DND-41 (cell line): ENCODE results near the gene ZCCHC9.

Experiments
- ATAC-seq: fragments of 200-7000 bp; cut with Tn5 transposase; 3 replicates; pipeline ENCODE4 v1.9.1; 2021; ENCODE audit warnings: low read depth; ENCODE audit not compliant: insufficient read depth
- DNase-seq: peaks from one replicate; pipeline ENCODE4 v3.0.0-alpha.2; 2020
- H2AFZ ChIP-seq: 2 replicates; pipeline ENCODE4 v1.6.0; 2012; ENCODE audit warnings: low read depth, low read length
- H3K27ac ChIP-seq: 2 replicates; pipeline ENCODE4 v1.5.1; 2012; ENCODE audit warnings: low read length, inconsistent platforms
- H3K27me3 ChIP-seq: fragments of 200-600 bp; sonication (generic); 2 replicates; pipeline ENCODE4 v1.6.0; 2012; ENCODE audit warnings: low read length, mild to moderate bottlenecking, inconsistent platforms; ENCODE audit not compliant: insufficient read depth, poor library complexity
- H3K36me3 ChIP-seq: 2 replicates; pipeline ENCODE4 v1.5.1; 2012; ENCODE audit warnings: low read length, inconsistent platforms; ENCODE audit not compliant: insufficient read depth
- H3K4me1 ChIP-seq: 2 replicates; pipeline ENCODE4 v1.5.1; 2012; ENCODE audit warnings: mild to moderate bottlenecking, low read length; ENCODE audit not compliant: insufficient read depth
- H3K4me2 ChIP-seq: 2 replicates; pipeline ENCODE4 v1.6.0; 2012; ENCODE audit warnings: mild to moderate bottlenecking, moderate library complexity, low read length, inconsistent platforms; ENCODE audit not compliant: insufficient read depth
- H3K4me3 ChIP-seq, 2 experiments: fragments of 200-600 bp in 1 of 2; shearing (Covaris generic) in 1 of 2; 2 replicates each; pipeline ENCODE4 v1.5.1; 2012 to 2016; ENCODE audit warnings: inconsistent platforms in 2 of 2, low read length in 2 of 2, mild to moderate bottlenecking in 2 of 2, low read depth in 1 of 2, moderate library complexity in 1 of 2
- H3K79me2 ChIP-seq: 2 replicates; pipeline ENCODE4 v1.6.0; 2012; ENCODE audit warnings: low read length, inconsistent platforms; ENCODE audit not compliant: insufficient read depth
- H3K9ac ChIP-seq: 2 replicates; pipeline ENCODE4 v1.6.0; 2012; ENCODE audit warnings: low read depth, mild to moderate bottlenecking, inconsistent platforms, low read length, moderate library complexity
- H3K9me3 ChIP-seq: 2 replicates; pipeline ENCODE4 v1.5.1; 2012; ENCODE audit warnings: low read length, moderate library complexity, mild to moderate bottlenecking, inconsistent platforms; ENCODE audit not compliant: insufficient read depth, severe bottlenecking
- H4K20me1 ChIP-seq: 2 replicates; pipeline ENCODE4 v1.6.0; 2012; ENCODE audit warnings: low read length; ENCODE audit not compliant: insufficient read depth
- EZH2 ChIP-seq: IDR thresholded peaks from 3 replicates; pipeline ENCODE4 v1.6.1; 2012; ENCODE audit warnings: borderline replicate concordance, low read depth, mild to moderate bottlenecking, moderate library complexity, low read length, inconsistent platforms; ENCODE audit not compliant: severe bottlenecking
- TF ChIP-seq, protein P1 (sequence below): IDR thresholded peaks from 2 replicates; pipeline ENCODE4 v1.5.1; 2012; ENCODE audit warnings: borderline replicate concordance, low read length, moderate library complexity, mild to moderate bottlenecking; ENCODE audit not compliant: poor library complexity, severe bottlenecking; ENCODE audit errors: extremely low read depth

The ZCCHC9 gene

DNA sequence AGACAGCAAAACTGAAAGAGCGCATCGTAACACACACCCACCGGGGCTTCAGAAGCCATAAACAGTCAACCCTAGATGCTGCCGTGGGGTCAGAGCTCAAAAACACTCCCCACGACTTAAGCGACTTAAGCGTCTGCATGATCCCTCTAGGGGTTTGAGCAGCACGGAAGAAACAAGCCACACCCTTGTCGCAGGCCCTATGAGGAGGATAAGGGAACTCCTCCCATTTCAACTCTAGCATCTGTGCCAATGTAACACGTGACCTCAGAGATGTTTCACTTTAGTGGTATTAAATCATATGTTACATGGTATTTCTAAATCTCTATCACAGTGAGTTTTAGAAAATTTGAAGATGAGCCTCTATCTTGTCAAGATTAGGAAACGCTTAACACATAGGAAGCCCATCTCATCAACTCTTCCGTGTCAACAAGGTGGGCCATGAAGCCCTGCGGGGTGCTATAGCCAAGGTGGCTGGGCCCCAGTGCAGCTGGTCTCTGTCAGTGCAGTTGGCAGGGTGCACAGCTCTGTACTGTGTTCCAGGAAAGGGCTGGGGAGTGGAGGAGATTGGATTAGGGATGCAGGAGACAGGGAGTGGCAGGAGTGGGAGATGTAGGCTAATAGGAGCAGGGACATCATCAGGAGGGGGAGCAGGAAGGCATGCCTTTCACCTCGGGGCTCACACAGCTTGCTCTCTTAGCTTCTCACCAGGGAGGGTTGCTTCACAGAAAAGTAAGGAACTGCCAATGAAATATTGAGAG, 33.1 kb downstream of the ZCCHC9 start:
- Histone ChIP-seq H3K79me2 (no peaks in the 10 kb centered on the region), H3K4me2 (no peak overlapping the region), H2AFZ (no peak overlapping the region), H3K9ac (no peak overlapping the region), H3K4me3 (no peak overlapping the region), H3K27ac (no peak overlapping the region), H3K27me3 (no peaks in the 10 kb centered on the region), H3K36me3 (no peaks in the 10 kb centered on the region), H3K4me1 (no peaks in the 10 kb centered on the region), H4K20me1 (no peaks in the 10 kb centered on the region), H3K9me3 (no peaks in the 10 kb centered on the region)
- DNase-seq (no peak), ATAC-seq (no peak)
- TF ChIP-seq, protein P1, sequence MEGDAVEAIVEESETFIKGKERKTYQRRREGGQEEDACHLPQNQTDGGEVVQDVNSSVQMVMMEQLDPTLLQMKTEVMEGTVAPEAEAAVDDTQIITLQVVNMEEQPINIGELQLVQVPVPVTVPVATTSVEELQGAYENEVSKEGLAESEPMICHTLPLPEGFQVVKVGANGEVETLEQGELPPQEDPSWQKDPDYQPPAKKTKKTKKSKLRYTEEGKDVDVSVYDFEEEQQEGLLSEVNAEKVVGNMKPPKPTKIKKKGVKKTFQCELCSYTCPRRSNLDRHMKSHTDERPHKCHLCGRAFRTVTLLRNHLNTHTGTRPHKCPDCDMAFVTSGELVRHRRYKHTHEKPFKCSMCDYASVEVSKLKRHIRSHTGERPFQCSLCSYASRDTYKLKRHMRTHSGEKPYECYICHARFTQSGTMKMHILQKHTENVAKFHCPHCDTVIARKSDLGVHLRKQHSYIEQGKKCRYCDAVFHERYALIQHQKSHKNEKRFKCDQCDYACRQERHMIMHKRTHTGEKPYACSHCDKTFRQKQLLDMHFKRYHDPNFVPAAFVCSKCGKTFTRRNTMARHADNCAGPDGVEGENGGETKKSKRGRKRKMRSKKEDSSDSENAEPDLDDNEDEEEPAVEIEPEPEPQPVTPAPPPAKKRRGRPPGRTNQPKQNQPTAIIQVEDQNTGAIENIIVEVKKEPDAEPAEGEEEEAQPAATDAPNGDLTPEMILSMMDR, result no peak
- no peak for TF ChIP-seq EZH2

DNA sequence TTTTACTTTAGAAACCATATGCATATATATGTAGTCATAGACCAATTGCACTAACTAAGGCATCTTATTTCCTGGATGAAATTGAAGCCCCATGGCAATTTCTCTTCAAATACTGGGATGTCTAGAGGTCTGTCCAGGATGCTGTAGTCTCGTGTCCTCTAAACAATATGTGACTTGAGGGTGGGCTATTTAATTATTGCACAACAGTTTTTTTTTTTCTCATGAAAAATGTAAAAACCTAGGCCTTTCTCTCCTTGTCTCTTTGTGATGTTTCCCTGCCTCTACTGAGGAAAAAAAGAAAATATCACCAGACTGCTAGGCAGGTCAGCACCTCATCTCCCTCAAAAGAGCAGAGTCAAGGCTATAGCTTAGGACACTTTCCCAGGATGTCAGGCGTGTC, 34.6 kb downstream of the ZCCHC9 start:
- H3K4me3 ChIP-seq, result no peak overlapping the region
- DNase-seq, result no peak
- H3K9me3 ChIP-seq, result no peaks in the 10 kb centered on the region
- no peak for ATAC-seq
- no peaks in the 10 kb centered on the region for H3K4me1 ChIP-seq
- TF ChIP-seq, protein P1, result no peak
- no peak for TF ChIP-seq EZH2
- no peak overlapping the region for H3K9ac ChIP-seq
- no peaks in the 10 kb centered on the region for H3K27me3 ChIP-seq
- no peaks in the 10 kb centered on the region for H3K36me3 ChIP-seq
- H4K20me1 ChIP-seq, result no peaks in the 10 kb centered on the region
- no peak overlapping the region for H3K27ac ChIP-seq
- no peaks in the 10 kb centered on the region for H3K79me2 ChIP-seq
- no peak overlapping the region for H2AFZ ChIP-seq
- no peak overlapping the region for H3K4me2 ChIP-seq

DNA sequence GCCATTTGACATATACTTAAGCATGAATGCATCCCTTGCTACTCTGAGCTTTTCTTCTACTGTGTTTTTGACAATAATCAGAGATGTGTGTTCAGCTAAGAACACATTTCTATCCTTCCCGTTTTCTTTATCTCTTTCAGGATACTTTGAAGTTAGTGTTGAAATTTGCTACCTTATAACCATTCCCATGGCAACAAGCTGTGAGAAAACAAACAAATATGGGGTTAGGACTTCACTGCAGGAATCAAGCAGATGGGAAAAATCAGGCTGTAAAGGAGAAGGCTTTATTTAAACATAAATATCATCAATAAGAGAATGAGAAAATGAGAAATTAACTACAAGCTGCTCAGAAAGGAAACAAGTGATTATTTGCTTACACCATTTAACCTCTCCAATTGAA, 35.2 kb downstream of the ZCCHC9 start:
- TF ChIP-seq, protein P1, result no peak
- TF ChIP-seq EZH2, result no peak
- H3K27ac ChIP-seq, result no peak overlapping the region
- no peaks in the 10 kb centered on the region for H3K27me3 ChIP-seq
- H3K4me3 ChIP-seq, result no peak overlapping the region
- no peak for ATAC-seq
- H3K4me1 ChIP-seq, result no peaks in the 10 kb centered on the region
- no peak overlapping the region for H3K4me2 ChIP-seq
- H4K20me1 ChIP-seq, result no peaks in the 10 kb centered on the region
- H3K9me3 ChIP-seq, result no peaks in the 10 kb centered on the region
- no peak overlapping the region for H2AFZ ChIP-seq
- H3K9ac ChIP-seq, result no peak overlapping the region
- no peaks in the 10 kb centered on the region for H3K36me3 ChIP-seq
- no peaks in the 10 kb centered on the region for H3K79me2 ChIP-seq
- DNase-seq, result no peak
